CD4-positive, alpha-beta T cell treated with Interleukin-21 for 1 hour (primary cell): ENCODE measurements around the gene OPCML.

Experiments
- DNase-seq: peaks from one replicate; pipeline ENCODE4 v3.0.0-alpha.2; 2020

Gene OPCML

DNA sequence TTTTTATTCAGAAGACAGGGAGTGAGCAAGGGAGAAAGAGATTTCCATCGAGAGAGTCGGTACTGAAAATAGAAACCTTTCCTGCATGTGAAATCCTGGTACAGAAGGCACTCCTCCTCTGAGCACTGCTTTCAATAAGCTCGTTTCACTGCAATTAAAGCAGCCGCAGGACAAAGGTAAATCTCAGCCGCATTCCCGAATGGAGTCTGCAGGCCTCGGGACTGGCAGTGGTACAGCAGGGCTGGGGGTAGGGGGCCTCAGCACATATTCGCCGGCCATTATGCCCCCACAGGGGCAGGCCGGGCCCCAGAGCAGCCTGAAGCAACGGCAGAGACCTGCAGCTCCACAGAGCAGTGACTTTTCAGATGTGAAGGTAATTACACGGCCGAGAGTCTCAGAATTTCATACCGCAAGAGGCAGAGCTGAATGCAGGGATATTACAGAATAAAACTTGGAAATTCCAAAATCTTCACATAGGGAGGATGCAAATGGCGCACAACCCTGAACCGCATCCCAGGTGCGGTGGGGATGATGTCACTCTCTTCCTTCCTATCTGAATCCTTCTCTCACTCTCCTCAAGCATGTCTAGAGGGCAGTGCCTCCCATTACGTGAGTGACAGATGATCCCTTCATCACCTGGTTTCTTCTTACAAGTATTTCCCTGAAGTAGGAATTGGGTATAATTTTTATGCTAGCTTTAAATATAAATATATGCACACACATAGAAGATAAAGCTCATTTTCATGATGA, 622.1 kb downstream of the OPCML start:
- DNase-seq: no peak

DNA sequence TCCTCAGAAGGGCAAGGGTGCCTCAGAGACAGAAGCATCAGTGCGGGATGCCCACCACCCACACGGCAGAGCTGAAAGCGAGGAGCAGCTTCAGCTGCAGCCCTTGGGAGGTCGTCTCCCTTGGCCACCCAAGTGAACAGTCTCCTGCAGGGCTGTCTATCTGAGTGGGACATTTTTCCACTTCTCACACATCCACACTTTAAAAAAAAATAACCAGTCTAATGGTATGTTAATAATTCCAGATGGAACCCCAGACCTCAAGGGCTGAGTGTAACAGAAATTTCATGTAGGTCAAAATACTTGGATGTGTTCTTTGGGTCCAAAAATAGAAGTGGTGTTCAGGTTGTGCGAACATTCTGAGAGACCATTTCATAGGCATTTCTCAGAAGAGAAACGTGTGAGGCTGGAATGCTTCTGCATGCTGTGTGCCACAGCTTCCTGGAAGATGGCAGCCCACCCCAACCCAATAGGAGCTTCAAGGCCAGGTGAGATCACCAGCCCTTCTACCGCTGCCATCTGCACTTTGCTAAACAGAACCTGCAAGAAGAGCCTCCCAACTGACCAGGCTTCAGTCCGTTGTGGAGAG, 623.2 kb downstream of the OPCML start:
- DNase-seq: no peak

DNA sequence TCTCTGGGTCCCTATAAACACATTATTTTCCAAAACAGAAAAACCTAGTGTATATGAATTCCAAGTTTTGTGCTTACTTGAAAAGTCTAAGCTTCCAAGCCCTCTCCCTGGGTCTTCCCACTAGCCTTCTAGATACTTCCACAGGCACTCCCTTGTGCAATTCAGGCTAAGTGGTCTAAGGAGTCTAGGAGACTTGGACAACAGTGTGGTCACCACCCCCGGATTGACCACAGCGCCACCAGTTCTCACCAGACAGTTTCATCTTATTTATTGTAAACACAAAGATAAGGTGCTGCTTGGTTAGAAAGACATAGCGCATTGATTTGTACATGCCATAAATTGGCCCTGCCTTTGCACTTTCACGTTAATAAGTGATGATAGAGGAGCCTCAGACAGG, 623.9 kb downstream of the OPCML start:
- no peak for DNase-seq

DNA sequence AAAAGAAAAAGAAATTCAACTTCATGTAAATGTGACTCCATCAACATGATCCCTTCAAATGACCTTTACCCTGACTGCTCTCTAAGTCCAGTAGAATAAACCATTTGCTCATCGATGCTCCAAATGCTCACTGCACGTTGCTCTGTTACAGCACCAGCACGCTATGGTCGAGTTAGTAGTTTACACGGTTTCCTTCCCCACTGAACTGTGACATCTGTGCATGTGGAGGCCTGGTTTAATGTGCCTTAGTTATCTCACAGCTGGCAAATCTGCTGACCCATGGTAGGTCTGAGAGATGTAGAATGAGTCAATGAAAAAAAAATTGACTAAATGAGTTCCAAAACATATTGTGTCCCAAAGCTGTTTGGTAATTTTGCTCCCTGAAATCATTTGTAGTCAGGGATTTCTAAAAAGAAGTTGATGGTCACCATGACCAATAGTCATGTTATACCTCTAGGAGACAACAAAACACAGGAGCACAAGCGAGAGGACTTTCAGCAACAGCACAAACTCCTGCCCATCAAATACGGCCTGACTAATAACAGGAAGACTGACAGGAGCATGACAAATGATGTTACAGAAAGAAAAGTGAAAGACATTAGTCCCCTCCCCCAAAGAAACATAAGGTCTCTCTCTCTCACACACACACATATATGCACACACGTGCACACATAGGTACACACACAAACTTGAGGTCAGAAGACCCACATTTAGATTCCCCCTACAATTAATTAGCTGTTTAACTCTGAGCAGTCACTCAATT, 624.5 kb downstream of the OPCML start:
- DNase-seq: no peak

DNA sequence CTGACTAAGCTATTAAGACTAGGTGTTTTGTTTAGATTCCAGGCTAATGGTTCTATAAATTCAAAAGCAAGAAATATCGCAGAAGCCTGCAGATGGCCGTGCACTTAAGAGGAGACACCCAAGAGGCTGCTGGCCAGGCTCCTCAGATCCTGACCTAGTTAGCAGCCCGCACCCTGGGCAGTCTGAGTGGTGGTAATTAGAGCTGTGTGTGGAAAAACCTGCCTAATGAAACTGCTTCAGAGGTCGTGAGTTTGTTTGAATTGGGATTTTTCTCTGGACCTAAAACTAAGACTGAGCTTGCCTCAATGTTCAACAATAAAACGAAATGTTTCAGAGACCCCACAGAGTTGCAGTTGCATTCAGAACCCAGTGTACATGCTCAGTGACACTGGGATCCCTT, 627.7 kb downstream of the OPCML start:
- DNase-seq: no peak

DNA sequence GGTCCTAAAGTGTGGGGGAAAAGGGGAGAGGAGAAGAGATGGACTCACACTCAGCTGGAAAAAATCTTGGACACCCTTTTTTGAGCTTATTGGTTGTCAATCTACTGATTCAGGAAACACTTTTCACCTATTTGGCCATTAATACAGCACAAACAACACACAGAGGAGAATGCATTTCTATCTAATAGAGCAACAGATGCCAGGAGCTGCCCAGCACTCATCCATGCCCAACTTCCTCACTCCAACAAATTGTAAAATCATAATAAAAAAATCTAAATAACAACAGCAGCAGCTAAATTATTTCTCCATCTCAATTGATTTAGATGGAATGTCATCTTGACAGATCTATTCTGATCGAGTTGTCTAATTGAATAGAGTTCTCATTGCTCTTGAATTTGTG, 628.2 kb downstream of the OPCML start:
- DNase-seq: no peak

DNA sequence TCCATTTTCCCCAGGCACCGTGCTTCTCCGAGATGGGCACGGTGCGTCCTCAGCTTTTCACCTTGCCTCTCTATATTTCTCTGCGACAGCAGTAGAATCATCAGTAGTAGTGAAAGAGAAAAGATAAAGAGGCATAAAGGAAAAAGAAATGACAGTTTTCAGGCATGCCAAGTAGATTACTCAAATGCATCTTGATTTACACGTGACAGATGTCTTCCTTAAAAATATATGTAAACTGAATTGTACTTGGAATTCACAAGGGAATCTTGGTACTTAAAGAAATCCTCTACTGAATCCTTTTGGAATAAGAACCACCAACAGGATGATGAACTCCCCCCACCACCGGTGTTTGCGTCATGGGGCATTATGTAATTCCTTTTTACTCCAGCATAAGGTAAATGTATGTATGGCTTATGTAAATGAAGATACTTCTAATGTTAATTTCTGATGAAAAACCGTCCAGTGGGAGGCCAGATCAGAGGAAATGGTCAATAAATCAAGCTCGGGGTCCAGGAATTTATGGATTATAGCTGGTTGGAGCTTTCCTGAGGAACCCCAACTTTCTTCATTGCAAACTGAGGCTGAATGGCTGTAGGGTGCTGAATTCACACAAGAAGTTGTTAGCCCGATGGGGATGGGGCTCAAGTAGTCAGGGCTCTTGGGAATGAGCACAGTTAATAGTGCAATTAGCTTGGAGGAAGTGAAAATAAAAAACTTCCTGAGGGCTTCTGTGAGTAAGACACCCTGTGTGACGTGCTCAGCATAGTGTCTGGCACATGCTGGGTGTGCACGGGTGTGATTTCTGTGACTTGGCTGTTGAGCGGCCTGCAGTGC, 630.4 kb downstream of the OPCML start:
- DNase-seq: no peak

DNA sequence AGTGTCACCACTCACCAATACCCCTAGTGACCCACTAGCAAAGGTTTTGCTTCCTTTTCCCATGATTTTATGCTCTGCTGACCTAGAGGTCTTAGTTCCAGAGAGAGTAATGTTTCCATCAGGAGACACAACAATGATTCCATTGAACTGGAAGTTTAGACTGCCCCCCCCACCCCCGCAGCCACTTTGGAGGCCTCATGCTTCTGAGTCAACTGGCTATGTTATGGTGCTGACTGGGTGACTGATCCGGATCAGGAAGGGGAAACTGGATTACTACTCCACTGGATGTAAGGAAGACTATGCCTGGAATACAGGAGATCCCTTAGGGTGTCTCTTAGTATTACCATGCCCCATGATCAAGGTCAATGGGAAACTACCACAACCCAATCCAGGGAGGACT, 633.6 kb downstream of the OPCML start:
- DNase-seq: no peak

DNA sequence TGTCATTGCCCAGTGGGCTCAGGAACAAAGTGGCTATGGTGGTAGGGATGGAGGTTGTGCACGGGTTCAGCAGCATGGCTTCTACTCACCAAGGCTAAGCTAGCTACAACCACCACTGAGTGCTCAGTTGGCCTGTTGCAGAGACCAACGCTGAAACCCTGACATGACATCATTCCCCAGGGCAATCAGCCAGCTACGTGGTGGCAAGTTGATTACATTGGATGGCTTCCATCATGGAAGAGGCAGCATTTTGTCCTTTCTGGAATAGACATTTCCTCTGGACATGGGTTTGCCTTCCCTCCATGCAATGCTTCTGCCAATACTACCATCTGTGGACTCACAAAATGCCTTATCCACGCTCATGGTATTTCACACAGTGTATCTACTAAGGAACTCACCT, 634.3 kb downstream of the OPCML start:
- DNase-seq: no peak

DNA sequence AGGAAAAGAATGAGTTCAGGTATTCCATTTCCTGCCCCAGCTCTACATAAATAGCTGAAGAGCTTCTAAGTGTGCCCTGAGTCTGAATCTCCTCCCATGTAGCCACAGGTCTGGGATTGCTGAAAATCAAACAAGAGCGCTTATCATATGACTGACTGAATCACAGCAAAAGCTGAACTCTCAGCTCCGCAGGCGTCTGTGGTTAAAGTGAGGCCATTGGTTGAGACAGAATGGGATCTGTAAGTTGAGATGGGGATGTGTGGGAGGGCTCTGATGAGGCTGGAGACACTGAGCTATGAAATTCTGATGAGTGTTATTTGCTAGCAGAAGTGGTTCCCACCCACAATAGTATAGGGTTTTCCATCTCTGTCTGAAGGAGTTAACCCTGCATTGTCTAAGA, 637.0 kb downstream of the OPCML start:
- no peak for DNase-seq

DNA sequence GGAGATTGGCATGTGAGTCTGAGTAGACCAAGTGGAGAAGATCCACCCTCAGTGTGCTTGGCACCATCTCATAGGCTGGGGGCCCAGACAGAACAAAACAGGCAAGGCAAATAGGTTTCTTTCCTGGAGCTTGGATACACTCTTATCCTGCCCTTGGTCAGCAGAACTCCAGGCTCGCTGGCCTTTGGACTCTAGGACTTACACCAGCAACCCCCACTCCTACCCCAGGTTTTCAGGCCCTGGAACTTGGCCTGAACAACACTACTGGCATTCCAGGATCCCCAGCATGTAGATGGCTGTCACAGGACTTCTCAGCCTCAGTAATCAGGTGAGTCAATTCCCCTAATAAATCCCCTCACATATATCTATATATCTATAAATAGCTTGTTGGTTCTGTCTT, 637.7 kb downstream of the OPCML start:
- DNase-seq: no peak

DNA sequence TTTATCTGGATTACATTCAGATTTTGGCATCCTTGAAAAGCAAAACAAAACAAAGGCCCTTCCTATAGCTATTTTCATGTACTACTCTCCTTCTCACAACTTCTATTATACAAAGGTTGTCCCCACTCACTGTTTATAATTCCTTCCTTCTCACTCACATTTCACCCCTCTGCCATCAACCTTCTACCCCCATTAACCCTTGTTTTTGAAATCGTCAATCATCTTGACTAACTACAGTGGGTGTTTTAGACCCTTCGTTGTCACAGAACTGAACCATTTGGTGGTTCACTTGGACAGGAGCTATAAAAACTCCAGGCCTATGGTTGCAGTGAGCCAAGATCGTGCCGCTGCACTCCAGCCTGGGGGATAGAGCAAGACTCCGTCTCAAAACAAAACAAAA, 639.4 kb downstream of the OPCML start:
- DNase-seq: no peak

DNA sequence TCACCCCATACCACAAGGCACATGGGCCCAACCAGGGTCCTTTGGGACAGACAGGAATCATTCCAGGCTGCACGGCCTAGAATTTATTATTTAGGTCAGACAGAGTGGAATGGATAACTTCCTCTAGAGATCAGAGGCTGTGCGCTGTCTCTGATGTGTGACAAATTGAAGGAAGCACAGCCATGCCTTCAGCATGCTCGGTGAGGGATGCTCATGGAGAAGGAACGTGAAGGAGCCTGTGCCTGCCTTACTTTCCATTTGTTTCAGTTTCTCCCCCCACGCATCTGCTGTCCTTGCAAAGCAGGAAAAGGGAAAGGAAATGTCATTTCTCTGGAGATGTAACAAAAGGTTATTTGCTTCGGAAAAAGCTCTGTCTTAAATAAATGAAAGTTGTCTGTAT, 644.1 kb downstream of the OPCML start:
- no peak for DNase-seq

DNA sequence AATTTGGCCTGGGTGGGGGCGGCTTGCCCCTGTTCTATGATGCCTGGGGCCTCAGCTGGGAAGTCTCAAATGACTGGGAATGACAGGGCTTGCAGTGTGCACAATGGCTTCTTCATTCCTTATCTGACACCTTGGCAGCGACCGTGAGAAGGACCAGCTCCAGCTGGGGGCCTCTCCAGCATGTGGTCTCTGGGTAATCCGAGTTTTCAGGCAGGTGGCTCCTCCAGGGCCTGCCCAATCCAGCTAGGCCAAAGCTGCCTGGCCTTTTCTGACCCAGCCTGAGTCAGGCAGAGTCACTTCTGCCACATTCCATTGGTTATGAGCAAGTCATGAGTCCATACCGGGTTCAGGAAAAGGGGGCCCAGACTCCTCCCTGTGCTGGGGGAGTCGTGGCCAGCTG, 646.0 kb downstream of the OPCML start:
- DNase-seq: no peak

DNA sequence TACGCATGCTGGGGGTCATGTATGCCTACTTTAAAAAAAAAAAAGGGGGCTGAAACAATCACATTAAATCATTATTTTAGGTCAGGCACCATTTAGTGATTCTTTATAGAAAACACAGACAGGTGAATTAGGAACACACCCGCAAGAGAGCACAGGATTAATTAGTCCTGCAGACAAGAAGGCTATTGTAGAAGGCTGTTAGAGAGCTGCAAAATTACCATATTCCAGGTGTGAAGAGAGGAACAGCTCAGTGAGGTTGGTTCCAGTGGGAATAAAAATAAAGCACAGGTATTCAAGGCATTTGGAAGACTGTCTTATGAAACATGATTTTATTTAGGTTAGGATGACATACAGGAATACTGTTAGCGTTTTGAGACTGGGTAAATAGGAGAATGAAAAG, 649.1 kb downstream of the OPCML start:
- no peak for DNase-seq

DNA sequence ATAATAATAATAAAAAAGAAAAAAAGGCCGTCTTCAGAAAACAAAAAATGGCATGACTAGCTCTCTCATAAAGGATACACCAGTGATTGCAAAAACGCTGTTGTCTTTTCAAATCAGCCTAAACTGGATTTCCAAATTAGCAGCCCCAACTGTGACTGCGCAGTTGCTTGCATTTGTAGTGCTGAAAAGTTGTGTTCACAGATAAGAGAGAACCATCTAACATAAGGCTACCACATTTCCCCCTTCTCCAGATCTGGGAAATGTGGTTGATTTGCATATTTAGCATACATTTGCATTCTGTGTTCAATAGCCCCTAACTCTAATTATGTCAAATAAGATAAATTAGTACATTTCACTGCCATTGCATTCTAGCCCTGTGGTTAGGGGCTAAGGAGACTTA, 650.7 kb downstream of the OPCML start:
- no peak for DNase-seq

DNA sequence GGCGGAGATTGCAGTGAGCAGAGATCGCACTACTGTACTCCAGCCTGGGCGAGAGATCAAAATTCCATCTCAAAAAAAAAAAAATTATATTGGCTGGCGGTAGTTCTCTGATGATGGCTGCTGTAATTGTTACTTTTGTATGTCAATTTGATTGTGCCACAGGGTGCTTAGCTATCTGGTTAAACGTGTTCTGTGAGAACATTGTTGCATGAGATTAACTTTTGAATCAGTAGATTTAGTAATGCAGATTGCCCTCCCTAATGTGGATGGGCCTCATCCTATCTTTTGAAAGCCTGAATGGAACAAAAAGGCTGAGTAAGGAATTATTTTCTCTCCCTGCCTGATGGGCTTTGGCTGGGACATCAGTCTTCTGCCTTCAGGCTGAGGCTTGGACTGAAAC, 654.2 kb downstream of the OPCML start:
- no peak for DNase-seq

DNA sequence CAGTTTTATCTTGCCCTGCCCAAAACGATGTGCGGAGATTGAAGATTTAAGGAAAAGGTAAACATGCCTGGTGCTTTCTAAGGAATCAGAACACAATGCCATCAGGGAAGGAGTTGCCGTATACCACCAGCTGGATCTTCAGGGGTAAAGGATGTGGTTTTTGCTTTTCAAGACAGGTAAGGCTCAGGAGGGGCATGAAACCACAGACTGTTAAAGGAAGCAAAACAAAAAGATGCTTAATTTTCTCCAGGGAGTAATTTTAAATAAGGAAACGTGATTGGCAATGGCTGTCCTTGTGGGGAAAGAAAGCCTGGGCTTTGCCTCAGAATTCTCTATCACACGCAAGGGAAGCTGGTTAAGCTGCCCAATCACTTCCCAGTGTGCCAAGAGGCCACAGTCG, 655.6 kb downstream of the OPCML start:
- no peak for DNase-seq

DNA sequence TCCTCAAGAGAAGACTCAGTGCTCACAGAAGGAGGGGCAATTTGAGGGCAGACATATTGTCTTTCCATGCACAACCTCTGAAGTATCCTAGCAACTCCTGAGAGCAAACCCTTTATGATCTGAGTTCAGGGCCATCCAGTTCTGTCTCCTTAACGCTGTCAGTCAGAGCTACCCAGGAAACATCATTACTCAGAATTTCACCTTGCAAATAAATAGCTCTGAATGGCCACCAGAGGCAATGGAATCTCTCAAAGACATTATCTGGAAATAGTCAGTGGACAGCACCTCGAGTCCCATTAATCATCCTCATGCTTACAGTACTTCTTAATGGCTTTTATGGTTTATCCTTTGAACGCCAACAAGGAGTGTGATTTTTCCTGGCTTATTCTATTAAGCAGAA, 656.1 kb downstream of the OPCML start:
- no peak for DNase-seq

DNA sequence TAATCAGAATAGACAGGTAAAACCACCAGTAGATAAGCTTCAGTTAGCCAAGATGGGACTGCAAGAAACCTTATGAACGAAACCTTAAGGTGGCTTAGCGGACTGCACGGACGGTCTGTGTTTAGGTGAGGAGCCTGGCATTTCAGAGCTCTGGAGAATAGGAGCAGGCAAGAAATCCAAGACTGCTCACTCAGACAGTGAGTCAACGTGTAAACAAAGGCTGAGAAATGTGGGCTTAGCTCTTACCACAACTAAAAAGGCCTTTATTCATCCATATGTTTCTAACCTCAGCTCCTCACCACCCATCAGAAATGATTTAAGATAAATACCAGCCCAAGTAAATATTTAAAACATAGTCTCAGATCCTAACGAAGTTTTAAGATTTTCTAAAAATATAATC, 657.7 kb downstream of the OPCML start:
- DNase-seq: no peak

DNA sequence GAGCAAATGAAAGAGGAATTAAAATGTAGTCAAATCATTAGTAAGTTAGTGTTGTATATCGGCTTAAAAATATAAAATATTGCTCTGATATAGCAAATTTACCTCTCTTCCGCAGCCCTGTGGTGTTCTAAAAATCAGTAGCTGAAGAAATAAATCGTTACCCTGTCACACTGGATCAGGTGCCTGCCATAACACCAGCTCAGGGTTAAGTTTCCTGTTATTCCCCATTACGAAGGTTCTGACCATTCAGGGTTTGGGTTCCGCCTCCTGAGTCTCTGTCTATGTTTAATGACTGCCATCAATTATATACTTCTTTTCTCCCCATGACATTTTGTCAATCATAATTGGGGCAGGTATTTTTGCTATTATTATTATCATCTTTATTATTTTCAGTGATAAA, 658.5 kb downstream of the OPCML start:
- DNase-seq: no peak

DNA sequence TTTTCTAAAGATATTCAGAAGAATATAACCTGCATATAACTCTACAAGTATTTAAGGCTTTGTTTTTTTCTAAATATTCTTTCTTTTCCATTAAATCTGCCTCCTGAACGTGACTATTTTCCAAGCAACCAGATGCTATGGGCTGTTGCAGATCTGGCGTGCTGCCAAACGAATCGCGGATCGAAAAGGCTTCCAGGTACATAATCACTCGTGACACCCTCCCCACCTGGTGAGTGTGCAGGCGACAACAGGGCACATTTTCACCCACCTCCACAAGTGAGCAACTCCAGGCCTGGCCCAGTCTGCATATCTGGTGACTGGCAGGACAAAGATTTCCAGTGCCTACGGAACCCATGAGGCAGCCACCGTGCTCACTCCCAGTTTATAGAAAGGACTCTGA, 660.1 kb downstream of the OPCML start:
- no peak for DNase-seq

DNA sequence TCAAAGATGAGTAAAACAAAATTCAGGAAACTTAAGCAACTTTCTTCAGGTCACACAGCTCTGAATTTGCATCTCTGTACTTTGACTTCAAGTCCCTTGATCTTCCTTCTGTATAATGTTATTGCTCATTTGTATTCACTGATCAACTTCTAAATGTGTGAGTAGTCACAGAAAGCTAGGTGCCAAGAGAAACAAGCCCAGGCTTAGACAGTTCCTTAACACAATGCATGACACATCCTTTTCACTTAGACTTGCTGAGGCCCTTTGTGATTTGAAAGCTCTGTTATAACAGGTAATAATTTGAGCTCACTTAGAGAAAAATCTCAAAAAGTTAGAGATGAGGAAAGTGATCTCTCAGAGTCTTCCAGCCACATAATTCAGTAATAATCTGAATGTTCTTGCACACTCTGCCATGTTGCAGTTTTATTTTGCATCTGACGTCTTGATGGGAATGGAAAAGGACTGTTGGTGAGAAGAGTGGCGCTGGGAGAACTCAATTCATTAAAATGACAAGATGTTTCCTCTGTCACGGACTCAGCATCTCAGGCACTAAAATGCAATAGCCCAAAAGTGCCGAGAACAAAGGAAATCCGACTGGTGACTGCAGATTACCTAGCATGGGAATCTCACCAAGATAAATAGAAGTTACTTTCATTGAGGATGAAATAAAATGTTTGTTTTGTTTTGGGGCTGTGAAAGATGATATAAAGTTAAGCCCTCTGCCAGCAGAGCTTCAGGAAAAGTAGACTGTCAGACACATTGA, 665.3 kb downstream of the OPCML start:
- DNase-seq: no peak
